Left ventricle myocardium inferior (tissue), 1 donor: ENCODE results near the gene MTMR12. TPM values are rescaled to one million over a fixed set of nuclear protein-coding genes. Genes with fewer than 3 reads are reported as not detected.

Experiments used
- DNase-seq: peaks from one replicate; pipeline ENCODE4 v3.0.0-alpha.2; 2020
- H3K27ac ChIP-seq: fragments of 200-600 bp; replicated peaks from 2 replicates; pipeline ENCODE4 v1.8.0; 2021
- H3K27me3 ChIP-seq: fragments of 200-600 bp; 2 replicates; pipeline ENCODE4 v1.8.0; 2021; ENCODE audit warnings: low read depth
- H3K36me3 ChIP-seq: fragments of 200-600 bp; 2 replicates; pipeline ENCODE4 v1.8.0; 2021
- H3K4me1 ChIP-seq: fragments of 200-600 bp; 2 replicates; pipeline ENCODE4 v1.8.0; 2021
- H3K4me3 ChIP-seq: fragments of 200-600 bp; 2 replicates; pipeline ENCODE4 v1.8.0; 2021; ENCODE audit warnings: mild to moderate bottlenecking, moderate library complexity
- H3K9me3 ChIP-seq: fragments of 200-600 bp; replicated peaks from 2 replicates; pipeline ENCODE4 v1.8.0; 2021
- CTCF ChIP-seq: fragments of 200-600 bp; IDR thresholded peaks from 2 replicates; pipeline ENCODE4 v1.8.0; 2021; ENCODE audit warnings: antibody characterized with exemption, mild to moderate bottlenecking, borderline replicate concordance
- intact Hi-C: fragments of 100-400 bp; cut with micrococcal nuclease; formaldehyde crosslinking; loops from one replicate; pipeline ENCODE4 v1.11.0; 2022
- total RNA-seq: library from RNA; stranded (reverse); fragmentation: NEBNext Ultra II Directional; extraction: Animal tissue kit (Norgen Biotek cat#: 25700); gene quantifications from one replicate; pipeline ENCODE4 v1.2.1, GENCODE V29; 2021
- donor health status: DM: no; HTN: yes; CAD: no; lungs with severe emphysema.

The MTMR12 gene
- total RNA-seq, 1 donor from 2014 or later = 13.8 TPM

GRCh38 chr5:32276173-32276853 is 36.4 kb downstream of the MTMR12 start:
- no peak for DNase-seq
- Histone ChIP-seq H3K27me3 (no peaks in the 10 kb centered on the region), H3K36me3 (peaks cover 32% of the 10 kb centered on the region), H3K4me1 (peaks cover 71% of the 10 kb centered on the region), H3K9me3 (no peaks in the 10 kb centered on the region), H3K4me3 (no peak overlapping the region), H3K27ac (peak overlapping the region; percentile 64)
- TF ChIP-seq CTCF = no peak
- intact Hi-C loops = no loop called here

- no peaks in the 10 kb centered on the region for H3K9me3 ChIP-seq
- peak overlapping the region; percentile 64 for H3K27ac ChIP-seq
- H3K27me3 ChIP-seq = no peaks in the 10 kb centered on the region
- no peak for DNase-seq
- peaks cover 42% of the 10 kb centered on the region for H3K36me3 ChIP-seq
- TF ChIP-seq CTCF = no peak
- intact Hi-C loops = no loop called here
- no peak overlapping the region for H3K4me3 ChIP-seq
- H3K4me1 ChIP-seq = peaks cover 62% of the 10 kb centered on the region
Measured at GRCh38 chr5:32275396-32275741, 37.4 kb downstream of the MTMR12 start.

- H3K4me3 ChIP-seq = no peak overlapping the region
- H3K4me1 ChIP-seq = peaks cover 56% of the 10 kb centered on the region
- no peak for DNase-seq
- H3K9me3 ChIP-seq = no peaks in the 10 kb centered on the region
- H3K27ac ChIP-seq = peak overlapping the region; percentile 64
- peaks cover 48% of the 10 kb centered on the region for H3K36me3 ChIP-seq
- no peaks in the 10 kb centered on the region for H3K27me3 ChIP-seq
- intact Hi-C loops = no loop called here
- TF ChIP-seq CTCF = no peak
Measured at GRCh38 chr5:32274548-32275395, 38.0 kb downstream of the MTMR12 start.

GRCh38 chr5:32273821-32274220 is 38.9 kb downstream of the MTMR12 start:
- DNase-seq = no peak
- peak overlapping the region; percentile 64 for H3K27ac ChIP-seq
- intact Hi-C loops = no loop called here

GRCh38 chr5:32272746-32273145 is 40.0 kb downstream of the MTMR12 start:
- no peaks in the 10 kb centered on the region for H3K27me3 ChIP-seq
- H3K36me3 ChIP-seq = peaks cover 68% of the 10 kb centered on the region
- H3K4me1 ChIP-seq = peaks cover 40% of the 10 kb centered on the region
- no peak overlapping the region for H3K27ac ChIP-seq
- H3K9me3 ChIP-seq = no peaks in the 10 kb centered on the region
- no peak for DNase-seq
- TF ChIP-seq CTCF = no peak
- intact Hi-C loops = no loop called here
- no peak overlapping the region for H3K4me3 ChIP-seq

More at GRCh38 chr5:32273821-32274220, 38.9 kb downstream of the MTMR12 start:
- Histone ChIP-seq H3K4me1 (peaks cover 50% of the 10 kb centered on the region), H3K4me3 (no peak overlapping the region), H3K36me3 (peaks cover 57% of the 10 kb centered on the region), H3K27me3 (no peaks in the 10 kb centered on the region), H3K9me3 (no peaks in the 10 kb centered on the region)
- TF ChIP-seq CTCF = no peak
